Mucosa of descending colon (tissue), 3 donors: ENCODE measurements around the gene CDK5R1. TPM values are rescaled to one million over a fixed set of nuclear protein-coding genes. Genes with fewer than 3 reads are reported as not detected.
"Not testable (repeated sequence)": the region's sequence is repeated elsewhere in the genome, so short reads cannot be mapped to it uniquely, and the experiment has no call there.

Experiments
- ATAC-seq: fragments of 200-7000 bp; cut with Tn5 transposase; one replicate; pipeline ENCODE4 v1.9.1; 2020; ENCODE audit warnings: mild to moderate bottlenecking, moderate library complexity
- DNase-seq, 3 donors: peaks; one replicate each; pipeline ENCODE4 v3.0.0-alpha.2; 2020
- H3K36me3 ChIP-seq: fragments of 200-600 bp; one replicate; pipeline ENCODE4 v1.8.0; 2021; ENCODE audit warnings: low read depth, mild to moderate bottlenecking
- H3K4me1 ChIP-seq: fragments of 200-600 bp; one replicate; pipeline ENCODE4 v1.8.0; 2021; ENCODE audit warnings: low read depth, mild to moderate bottlenecking
- H3K4me3 ChIP-seq: fragments of 200-600 bp; one replicate; pipeline ENCODE4 v1.8.0; 2021; ENCODE audit warnings: mild to moderate bottlenecking
- H3K9me3 ChIP-seq: fragments of 200-600 bp; one replicate; pipeline ENCODE4 v1.8.0; 2021; ENCODE audit warnings: mild to moderate bottlenecking
- CTCF ChIP-seq: fragments of 200-600 bp; IDR thresholded peaks from one replicate; pipeline ENCODE4 v1.8.0; 2022; ENCODE audit warnings: antibody characterized with exemption, mild to moderate bottlenecking
- intact Hi-C, 2 donors: fragments of 100-400 bp; cut with DNase I in 1 of 2; cut with micrococcal nuclease in 1 of 2; formaldehyde crosslinking; loops; one replicate each; pipeline versions ENCODE4 v1.11.0 to v1.11.1; 2022; cut with DNase I, micrococcal nuclease
- total RNA-seq, 3 donors: library from RNA; stranded (reverse); fragmentation: NEBNext Ultra II Directional in 2 of 3; extraction: Animal tissue kit (Norgen Biotek cat#: 25700) in 2 of 3; gene quantifications; one replicate each; pipeline versions ENCODE4 v1.2.1 to v1.2.4, GENCODE V29; 2021 to 2023
- donor health status: DM: no; HTN: no; CAD: no; lungs with moderate emphysema.
- donor health status: DM: no; HTN: no; CAD: no.
- donor health status: DM: no; HTN: yes; CAD: no.

CDK5R1 gene
- total RNA-seq, 3 donors from 2014 or later: 0.72 to 2.1 (median 1.3) TPM

- H3K36me3 ChIP-seq: no peaks in the 10 kb centered on the region
- H3K4me3 ChIP-seq: peak overlapping the region; percentile 98
- ATAC-seq (peak; percentile 56), DNase-seq (peak in 2 of 3 donors; percentile 46 to 56)
- intact Hi-C loops: no loop called here
- no peaks in the 10 kb centered on the region for H3K9me3 ChIP-seq
- peaks cover 17% of the 10 kb centered on the region for H3K4me1 ChIP-seq
- TF ChIP-seq CTCF: no peak
These were observed 41.7 kb upstream of the CDK5R1 start for GRCh38 chr17:32445074-32445415.

DNA sequence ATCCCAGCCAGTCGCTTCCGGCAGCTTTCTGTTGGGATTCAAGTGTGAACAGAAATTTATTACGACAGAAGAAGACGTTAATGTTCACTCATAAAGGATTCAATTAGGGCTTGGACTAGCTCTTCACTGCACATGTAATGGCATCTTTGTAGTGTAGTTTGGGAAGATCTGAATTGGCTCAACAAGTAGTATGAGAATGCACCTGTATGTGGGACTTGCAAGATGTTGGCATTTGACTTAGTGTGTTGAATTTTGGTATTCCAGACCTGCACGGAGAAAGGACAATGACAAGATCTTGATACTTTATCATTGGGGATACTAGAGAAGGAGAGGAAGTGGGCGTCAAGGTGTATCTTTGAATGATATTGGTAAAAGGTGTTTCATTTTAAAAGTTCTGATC lies 41.3 kb upstream of the CDK5R1 start:
- Histone ChIP-seq H3K36me3 (no peaks in the 10 kb centered on the region), H3K4me3 (peak overlapping the region; percentile 98), H3K4me1 (peaks cover 17% of the 10 kb centered on the region), H3K9me3 (no peaks in the 10 kb centered on the region)
- ATAC-seq (no peak), DNase-seq (no peak)
- intact Hi-C loops: no loop called here
- TF ChIP-seq CTCF: no peak

DNA sequence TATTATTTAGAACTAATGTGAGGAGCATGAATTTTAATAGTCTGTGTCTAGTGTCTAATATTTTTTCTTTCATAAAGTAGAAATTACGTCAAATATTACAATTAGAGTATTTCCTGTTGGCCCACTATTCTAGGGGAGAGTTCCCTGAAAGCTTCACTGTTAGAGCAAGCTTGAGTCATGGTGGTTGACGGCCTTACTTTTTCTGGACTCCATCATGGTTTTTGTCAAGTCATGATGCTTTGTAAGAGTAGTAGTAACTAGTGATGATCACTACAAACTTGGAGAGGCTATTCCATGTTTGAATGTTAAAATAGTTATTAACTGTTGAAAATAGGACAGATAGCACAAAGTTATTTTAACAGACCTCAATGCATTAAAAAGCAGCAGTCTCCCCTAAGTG lies 40.8 kb upstream of the CDK5R1 start:
- Histone ChIP-seq H3K4me1 (peaks cover 17% of the 10 kb centered on the region), H3K36me3 (no peaks in the 10 kb centered on the region), H3K9me3 (no peaks in the 10 kb centered on the region), H3K4me3 (no peak overlapping the region)
- ATAC-seq: no peak
- no peak for TF ChIP-seq CTCF
- no peak for DNase-seq
- intact Hi-C loops: no loop called here

DNA sequence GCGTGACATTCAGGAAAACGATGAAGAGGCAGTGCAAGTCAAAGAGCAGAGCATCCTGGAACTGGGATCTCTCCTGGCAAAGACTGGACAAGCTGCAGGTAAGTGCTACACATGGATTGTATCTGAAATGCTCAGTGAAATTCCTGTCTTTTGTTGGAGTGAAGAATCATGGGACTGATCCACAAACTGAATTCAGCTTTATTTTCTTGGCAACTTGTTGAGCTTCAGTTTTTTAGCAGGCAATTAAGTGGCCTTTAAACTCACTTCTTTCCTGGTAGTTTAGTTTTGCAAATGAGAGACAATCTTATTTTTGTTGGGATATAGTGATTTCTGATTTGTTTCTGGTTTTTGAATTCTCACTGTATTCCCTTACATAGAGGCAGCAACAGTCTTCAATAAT lies 39.8 kb upstream of the CDK5R1 start:
- H3K36me3 ChIP-seq: no peaks in the 10 kb centered on the region

DNA sequence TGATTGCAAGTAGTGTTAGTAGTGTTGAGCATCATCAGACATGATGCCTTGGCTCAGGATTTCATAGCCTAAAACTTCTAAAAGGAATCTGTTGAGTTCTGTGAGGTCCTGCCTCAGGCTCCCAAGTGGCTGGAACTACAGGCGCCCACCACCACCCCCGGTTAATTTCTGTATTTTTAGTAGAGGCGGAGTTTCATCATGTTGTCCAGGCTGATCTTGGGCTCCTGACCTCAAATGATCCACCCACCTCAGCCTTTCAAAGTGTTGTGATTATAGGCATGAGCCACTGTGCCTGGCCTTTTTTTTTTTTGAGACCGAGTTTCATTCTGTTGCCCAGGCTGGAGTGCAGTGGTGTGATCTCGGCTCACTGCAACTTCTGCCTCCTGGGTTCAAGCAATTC lies 36.8 kb upstream of the CDK5R1 start:
- no peak for DNase-seq
- peaks cover 4% of the 10 kb centered on the region for H3K36me3 ChIP-seq
- H3K4me3 ChIP-seq: no peak overlapping the region
- no peak for ATAC-seq
- TF ChIP-seq CTCF: no peak
- no peaks in the 10 kb centered on the region for H3K9me3 ChIP-seq
- peaks cover 17% of the 10 kb centered on the region for H3K4me1 ChIP-seq
- intact Hi-C loops: no loop called here

More for the DNA sequence above, 39.8 kb upstream of the CDK5R1 start:
- H3K9me3 ChIP-seq: no peaks in the 10 kb centered on the region
- ATAC-seq: no peak
- no peak for TF ChIP-seq CTCF
- no peak for DNase-seq
- intact Hi-C loops: no loop called here
- H3K4me1 ChIP-seq: peaks cover 17% of the 10 kb centered on the region
- no peak overlapping the region for H3K4me3 ChIP-seq

DNA sequence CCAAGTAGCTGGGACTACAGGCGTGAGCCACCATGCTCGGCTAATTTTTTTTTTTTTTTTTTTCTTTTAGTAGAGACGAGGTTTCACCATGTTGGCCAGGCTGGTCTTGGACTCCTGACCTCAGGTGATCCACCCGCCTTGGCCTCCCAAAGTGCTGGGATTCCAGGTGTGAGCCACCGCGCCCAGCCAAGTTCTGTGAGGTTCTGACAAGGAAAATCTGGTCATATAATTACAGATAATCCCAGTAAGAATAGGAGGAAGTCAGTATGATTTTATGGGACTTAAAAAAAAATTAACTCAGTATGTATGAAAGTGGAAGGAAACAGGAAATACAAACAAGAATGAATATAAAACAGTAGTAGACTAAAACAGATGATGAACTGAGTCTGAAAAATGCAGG lies 36.4 kb upstream of the CDK5R1 start:
- H3K4me3 ChIP-seq, H3K9me3 ChIP-seq, intact Hi-C loops, H3K36me3 ChIP-seq: not testable (repeated sequence)
- DNase-seq: peak; percentile 43 to 72 (median 65)
- H3K4me1 ChIP-seq: peaks cover 17% of the 10 kb centered on the region
- ATAC-seq: peak; percentile 86
